GM18858 (cell line): ENCODE data around the gene RNF123.
A peak's percentile ranks its signal among the peaks of the same experiment; 100 is the strongest.

Source experiments
- ATAC-seq: cut with Tn5 transposase; IDR thresholded peaks from one replicate; pipeline ENCODE4 v1.9.1; 2021; ENCODE audit not compliant: unreplicated experiment

The RNF123 gene

DNA sequence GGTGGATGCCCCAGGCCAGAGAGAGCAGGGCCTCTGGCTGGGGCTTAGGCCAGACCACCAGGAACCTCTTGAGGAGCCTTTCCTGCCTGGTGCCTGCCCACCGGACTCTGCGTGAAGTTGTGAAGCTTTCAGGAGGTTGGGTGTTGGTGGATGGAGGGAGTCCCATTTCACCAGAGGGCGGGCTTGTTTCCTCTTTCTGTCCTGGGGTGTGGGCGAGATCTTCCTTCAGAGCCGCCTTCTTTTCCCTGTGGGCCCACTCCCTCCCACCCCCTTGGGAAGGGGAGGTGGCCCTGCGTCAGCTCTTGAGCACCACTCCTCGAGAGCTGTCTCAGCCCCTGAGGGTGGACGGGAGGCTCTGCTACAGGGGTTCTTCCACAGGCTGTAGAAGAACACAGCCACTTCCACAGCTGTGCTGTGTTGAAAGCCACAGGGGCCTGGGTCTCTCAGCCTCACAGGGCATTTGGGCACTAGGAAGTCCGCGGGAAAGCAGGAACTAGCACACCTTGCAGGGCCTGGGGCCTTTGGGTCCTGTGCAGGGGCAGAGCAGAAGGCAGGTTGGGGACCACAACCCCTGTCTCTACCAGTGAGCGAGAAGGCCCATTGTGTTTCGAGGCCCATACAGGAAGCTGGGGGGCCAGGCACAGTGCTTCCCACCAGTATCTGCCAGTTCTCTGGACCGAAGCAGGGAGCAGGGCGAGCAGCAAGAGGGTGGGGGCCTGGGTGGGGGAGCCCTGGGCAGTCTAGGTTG is 28.0 kb downstream of the RNF123 start:
- ATAC-seq, result no peak

DNA sequence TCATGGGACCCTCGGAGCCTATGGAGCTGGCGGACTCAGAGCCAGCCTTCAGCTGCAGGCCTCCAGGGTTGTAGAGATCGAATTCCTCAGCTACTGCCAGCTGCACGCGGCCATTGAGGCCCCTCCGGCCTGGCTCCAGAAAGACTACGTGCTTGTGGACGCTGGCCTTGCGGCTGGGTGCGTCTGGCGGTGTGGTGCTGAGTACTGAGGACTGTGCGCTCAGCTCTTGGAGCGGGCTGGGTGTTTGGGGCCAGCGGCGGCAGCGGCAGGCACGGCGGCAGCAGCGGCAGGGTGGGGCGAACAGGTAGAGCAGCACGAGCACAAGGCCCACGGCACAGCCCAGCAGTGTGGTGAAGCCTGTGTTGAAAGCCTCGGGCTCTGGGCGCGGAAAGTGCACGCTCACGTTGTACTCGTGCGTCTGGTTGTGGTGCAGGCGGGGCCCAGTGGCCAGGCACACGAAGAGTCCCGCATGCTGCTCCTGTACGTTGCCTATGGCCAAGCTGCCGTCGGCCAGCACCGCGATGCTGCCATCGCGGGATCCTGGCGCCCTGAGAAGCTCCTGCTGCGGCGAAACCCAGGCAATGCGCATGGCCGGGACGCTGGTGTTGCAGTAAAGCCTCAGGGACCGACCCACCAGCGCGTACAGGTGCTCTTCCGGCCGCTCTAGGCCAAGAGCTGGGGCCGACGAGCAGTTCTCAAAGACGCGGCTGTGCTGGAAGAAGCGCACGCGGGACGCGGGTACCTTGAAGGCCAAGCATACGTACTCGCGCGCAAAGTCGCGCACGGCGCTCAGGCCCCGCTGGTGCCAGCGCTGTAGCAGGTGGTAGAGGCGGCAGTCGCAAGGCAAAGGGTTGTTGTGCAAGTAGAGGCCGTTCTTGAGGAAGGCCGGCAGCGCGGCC is 28.9 kb downstream of the RNF123 start:
- ATAC-seq, result no peak

DNA sequence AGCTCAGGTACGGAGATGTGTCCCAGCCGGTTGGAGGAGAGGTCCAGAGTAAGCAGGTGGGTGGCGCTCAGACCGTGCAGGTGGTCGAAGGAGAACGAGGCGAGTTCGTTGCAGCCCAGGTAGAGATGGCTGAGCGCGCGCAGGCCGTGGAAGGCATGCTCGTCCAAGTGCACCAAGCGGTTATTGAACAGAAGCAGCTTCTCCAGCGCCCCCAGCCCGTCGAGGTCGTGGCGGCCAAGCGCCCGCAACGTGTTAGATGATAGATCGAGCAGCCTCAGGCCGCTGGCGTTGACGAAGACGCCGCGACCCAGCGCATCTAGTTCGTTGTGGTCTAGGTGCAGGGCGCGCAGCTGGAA is 29.5 kb downstream of the RNF123 start:
- ATAC-seq, result no peak

DNA sequence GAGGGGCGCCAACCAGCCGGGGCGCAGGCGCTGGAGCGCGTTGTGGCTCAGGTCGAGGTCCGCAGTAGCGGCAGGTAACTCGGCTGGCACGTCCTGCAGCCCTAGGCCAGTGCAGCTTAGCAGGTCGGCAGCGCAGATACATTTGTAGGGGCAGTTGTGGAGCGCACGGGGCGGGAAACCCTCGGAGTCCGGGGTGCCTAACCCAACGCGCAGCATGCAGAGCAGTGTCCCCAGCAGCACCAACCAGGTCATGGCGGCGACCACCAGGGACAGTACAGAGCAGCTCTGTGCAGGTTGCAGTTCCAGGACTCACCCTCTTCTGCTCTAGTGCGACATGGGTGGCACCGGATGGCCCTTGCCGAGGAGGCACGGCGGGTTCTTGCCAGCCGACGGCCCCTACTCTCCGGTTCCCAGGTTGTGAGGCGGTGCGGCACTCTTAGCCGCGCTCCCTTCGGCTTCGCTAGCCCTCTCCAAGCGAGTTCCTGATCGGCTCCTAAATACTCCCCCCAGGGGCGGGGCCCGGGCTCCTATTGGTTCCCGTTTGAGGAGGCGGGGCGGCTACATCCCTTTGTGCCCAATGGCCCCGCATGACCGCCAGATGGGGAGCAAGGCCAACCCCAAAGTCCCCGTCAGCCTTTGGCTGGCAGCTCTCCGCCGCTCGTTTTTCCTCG is 30.0 kb downstream of the RNF123 start, which contains the start of gene AMIGO3:
Gene AMIGO3, minus strand, starts transcription at position 471 of the 671 bp plus-strand sequence. Its CDS starts 219 bp downstream, at position 252.
- ATAC-seq, result peak; percentile 43

DNA sequence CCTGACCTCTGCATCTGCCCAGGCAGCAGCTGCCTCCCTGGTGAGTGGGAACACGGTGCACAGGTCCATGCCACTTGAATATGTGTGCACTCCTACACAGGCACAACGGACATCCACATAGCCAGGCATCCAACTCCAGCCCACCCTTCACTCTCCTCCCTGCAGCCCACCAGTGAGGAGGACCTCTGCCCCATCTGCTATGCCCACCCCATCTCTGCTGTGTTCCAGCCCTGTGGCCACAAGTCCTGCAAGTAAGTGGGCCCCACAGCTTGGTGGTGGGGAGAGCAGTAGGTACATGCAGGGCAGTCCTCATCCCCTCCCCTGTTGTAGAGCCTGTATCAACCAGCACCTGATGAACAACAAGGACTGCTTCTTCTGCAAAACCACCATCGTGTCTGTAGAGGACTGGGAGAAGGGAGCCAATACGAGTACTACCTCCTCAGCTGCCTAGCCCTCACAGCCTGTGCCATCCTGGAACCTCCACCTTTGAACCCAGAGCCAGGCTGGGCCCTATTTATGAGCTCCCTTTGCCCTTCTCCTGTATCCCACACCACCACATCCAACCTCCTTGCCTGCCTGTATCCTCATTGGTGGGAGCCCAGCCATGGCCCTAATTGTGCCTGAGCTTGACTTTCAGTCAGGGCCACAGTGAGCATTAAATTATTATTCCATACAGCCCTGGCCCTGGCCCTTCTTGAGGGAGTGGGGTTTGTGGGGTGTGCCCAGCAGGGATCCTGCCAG is 31.7 kb downstream of the RNF123 start:
- ATAC-seq, result no peak

DNA sequence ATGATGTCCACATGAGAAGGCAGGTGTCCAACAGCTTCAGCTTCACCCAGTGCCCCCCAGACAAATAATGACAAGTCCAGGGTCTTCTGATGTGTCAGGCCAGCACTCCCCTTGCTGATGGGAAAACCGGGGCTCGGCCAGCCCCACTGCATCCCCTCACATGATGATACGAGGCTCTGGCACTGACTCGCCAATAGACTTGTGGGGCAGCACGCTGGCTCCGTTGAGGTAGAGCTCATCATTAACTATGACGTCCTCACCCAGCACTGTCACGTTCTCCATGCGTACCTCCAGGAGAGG is 32.2 kb downstream of the RNF123 start:
- ATAC-seq, result no peak

DNA sequence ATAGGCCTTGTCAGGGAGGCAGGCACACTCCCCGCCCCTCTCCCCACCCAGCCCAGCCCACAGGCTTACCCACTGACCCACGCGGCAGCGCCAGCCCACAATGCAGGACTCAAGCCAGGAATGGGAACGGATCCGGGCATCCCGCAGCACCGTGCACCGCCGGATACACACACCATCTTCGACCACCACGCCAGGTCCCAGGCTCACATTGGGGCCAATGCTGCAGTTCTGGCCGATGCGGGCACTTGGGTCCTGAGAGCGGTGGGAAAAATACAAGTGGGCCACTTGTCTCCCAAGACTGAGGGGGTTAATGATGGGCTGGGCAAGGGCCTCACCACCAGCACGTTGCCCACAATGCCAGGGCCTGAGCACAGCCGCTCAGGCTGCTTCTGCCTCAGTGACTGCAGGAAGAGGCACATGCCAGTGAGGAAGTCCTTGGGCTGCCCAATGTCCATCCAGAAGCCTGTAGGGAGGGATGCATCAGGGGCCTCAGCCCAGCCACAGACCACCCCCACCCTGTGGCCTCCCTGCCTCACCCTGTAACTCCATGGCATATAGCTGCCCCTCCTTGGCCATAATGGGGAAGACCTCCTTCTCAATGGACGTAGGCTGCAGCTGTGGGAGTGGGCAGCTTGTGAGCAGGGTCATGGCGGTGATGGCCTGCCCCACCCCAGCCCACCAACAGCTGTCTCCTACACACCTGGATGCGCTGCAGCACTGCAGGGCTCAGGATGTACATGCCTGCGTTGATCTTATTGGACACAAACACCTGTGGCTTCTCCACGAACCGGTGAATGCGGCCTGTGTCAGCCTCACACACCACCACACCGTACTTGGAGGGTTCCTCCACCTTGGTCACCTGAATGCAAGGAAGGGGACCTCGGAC is 32.8 kb downstream of the RNF123 start:
- no peak for ATAC-seq

DNA sequence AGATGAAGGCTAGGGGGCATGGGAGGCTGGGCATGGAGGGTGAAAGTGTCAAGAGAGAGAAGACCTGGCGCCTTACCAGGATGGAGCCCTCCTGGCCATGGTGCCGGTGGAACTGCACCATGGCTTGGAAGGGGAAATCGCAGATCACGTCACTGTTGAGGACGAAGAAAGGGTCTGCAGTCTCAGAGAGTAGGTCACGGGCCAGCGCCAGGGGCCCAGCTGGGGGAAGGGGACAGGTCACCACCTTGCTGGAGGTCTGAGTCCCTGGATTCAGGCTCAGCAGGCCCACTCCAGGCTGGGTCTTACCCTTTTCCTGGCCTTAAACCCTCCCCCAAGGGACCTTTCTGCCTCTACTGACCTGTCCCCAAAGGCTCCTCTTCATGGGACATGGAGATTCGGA is 33.5 kb downstream of the RNF123 start:
- ATAC-seq, result no peak

DNA sequence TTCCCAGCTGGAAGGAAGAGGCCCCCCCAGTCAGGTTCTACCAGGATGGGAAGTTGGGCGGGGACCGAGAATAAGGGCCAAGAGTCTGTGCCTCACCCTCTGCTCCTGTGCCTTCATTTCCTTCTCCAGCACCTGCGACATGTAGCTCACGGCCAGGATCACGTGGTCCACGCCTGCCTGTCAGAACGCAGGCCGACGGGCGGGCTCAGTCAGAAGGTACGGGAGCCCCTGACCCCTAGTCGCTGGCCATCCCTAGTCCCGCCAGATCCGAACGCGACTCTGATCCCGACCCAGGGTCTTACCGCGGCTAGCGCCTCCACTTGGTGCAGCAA is 33.9 kb downstream of the RNF123 start:
- no peak for ATAC-seq

DNA sequence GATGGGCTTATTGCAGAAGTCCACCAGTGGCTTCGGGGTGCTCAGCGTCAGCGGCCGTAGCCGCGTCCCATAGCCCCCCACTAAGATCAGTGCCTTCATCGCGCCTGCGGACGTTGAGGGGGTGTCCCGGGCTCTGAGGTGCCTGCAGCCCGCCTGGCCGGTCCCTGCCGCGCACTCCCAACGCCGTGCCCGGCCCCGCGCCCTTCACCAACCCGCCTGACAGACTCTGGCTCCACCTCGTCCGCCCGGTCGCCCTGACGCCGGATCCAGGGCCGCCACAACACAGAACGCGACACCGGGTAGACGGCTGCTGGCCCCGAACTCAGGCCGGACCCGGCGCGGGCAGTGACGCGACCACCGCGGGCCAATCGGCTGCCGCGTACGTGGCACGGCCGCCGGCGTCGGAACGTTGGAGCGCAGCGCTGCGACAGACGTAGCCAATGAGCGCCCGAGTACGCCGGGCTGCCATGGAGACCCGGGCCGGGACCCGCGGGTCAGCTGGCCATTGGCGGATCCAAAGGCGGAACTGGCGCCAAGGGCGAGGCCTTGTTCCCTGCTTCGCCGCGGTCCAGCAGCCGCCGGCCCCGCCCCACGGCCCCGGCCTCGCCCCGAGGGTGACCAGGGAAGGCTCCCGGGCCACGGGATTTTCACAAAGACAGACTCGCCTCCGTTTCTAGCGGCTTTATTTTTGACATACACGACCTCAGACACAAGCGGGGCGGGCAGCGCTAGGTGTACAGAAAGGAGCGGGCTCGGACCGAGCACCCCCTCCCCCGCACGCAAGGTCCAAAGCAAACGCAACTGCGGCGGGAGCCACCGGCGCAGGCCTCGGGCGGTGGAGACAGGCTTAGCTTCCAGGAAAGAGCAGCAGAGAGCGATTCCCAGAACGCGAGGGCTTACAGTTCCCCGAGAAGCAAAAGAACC is 34.5 kb downstream of the RNF123 start, which contains the start of gene GMPPB:
Gene GMPPB, minus strand, starts transcription at position 324 of the 924 bp plus-strand sequence. Its CDS starts 225 bp downstream, at position 99.
- peak; percentile 70 for ATAC-seq

DNA sequence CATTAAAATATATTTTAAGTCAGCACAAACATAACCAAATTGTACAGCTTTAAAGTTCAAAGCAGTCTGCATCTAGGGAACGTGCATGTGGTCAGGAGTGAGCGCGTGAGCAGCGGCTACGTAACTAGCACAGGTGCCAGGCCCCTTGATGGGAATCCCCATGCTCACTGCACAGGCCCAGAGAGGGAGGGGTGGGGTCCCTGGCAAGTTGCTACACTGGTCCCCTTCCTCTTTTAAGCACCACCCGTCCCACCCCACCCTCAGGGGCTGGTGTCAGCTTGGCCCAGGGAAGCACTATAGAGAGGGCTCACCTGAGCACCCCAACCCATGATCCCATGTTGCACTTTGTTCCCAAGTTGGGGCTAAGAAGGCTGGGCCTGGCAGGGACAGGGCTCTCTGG is 35.2 kb downstream of the RNF123 start:
- ATAC-seq, result no peak

DNA sequence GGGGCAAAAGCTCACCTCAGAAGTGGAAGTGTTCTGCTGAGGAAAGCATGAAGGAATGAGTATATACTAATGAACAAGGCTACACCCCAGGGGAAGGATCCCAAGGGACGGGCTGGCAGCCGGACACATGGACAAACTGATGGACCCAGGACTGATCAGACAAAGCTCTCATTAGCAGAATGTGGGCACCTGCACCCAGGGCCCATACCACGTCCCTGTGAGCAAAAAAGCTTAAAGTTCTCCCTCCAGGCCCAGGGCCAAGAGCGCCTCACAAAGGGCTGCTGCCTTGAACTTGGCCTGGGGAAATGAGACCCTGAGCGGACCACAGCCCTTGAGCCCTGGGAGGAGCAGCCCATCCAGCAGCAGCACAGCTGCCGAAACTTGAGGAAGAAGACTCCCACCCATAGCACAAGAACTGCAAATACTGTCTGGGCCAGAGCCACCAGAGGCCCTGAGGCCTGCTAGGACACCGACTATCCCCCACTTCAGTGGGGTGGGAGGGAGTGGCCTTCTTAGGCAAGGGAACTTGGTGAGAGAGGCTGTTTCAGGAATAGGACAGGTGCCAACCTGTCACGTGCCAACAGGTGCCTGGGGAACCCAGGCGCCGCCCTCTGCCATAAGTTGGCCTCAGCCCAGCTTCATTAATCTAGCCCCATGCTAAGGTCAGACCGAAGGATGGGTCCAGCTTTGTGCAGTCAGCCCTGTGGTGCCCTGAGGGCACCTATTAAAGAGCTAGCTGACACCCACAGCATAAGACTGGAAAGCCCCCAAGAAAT is 36.7 kb downstream of the RNF123 start:
- ATAC-seq, result no peak

DNA sequence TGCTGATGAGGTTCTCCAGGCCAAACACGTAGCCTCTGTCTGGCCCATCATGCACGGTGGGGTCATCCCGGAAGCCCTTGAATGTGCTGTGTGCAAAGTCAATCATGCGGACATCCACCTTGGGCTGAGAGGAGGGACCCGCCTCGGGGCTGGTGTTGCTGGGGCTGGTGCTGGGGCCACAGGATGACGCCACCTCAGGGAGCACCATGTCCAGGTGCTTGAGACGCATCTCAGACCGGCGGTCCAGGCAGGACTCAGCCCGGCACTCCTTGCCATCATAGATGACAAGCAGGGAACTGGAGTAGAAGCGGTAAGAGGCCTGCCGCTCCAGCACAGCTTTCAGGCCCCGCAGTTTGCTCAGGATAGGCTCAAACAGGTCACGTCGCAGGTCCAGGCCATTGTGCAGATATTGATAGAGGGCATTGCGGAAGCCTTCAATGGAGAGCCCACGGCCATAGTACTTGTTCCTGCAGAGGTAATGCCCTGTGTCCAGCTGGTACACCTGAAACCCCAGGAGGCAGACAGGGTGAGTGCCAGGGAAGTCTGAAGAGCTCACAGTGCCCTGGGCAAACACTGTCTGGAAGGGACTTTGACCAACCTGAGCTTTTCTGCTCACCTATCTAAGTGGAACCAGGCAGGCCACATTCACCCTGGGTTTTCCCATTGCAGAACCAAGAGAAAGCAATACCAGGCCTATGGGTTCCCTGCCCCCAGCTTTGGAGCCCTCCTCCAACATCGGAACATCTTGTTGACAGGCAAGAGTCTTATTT is 38.0 kb downstream of the RNF123 start:
- ATAC-seq, result no peak

DNA sequence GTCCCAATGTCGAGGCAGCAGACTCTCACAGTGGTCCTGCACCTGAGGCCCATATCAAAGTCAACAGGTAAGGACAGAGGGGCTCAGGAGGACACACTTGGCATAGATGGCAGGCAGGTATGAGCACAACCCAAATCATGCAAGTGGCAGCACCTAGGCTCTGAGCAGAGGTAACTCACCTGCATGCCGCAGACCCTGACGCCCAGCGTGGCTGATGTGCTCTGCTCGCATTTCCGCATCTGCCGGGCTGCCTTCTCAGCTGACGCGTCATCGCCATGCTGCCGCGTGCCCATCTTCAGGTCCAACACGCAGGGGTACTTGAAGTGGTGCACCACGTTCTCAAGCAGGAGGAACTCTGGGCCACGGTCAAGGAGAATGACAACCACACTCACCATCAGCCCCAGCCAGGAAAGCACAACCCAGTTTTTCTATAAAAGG is 38.6 kb downstream of the RNF123 start:
- ATAC-seq, result no peak

DNA sequence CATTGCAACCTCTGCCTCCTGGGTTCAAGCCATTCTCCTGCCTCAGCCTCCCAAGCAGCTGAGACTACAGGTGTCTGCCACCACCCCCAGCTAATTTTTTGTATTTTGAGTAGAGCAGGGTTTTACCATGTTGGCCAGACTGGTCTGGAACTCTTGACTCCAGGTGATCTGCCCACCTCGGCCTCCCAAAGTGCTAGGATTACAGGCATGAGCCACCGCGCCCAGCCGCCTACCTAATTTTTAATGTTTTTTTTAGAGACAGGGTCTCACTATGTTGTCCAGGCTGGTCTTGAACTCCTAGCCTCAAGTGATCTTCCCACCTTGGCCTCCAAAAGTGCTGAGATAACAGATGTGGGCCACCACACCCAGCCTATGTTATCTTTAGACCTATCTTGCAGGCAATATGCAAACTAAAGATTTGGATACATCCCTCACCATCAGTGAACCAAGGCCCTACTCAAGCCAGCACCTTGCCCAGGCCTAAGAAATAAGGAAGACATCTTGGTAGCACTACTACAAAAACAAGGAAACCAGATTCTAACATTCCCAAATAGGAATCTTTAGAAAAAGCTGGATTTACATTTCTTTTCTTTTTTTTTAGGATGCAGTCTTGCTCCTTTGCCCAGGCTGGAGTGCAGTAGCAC is 40.7 kb downstream of the RNF123 start:
- ATAC-seq, result no peak

DNA sequence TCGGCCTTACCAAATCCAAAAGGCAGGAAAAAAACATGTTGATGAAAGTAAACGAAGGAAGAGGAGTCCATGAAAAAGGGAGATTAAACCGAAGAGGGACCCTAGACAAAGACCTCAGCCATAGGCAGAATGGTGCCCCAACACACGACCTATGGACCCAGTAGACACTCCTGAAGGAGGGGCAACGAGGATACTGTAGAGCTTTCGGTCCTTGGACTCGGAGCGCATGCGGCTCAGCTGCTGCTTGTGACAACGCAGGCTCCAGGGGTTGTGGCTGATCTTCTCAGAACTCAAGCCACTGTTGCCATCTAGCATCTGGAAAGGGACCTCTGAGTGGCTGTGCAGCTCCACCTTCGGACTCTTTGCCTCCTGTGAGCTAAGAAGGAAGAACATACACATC is 43.2 kb downstream of the RNF123 start:
- no peak for ATAC-seq

DNA sequence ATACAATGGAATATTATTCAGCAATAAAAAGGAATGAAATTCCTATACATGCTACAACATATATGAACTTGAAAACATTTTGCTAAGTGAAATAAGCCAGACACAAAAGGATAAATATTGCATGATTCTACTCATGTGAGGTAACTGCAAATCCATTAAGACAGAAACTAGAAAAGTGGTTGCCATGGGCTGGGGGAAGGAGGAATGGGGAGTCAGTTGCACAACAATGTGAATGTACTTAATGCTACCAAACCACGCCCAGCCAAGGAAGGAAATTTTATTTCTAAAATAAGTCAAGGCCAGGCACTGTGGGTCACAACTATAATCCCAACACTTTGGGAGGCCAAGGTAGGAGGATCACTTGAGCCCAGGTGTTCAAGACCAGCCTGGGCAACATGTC is 44.2 kb downstream of the RNF123 start:
- no peak for ATAC-seq
